Tibial artery (tissue), 4 donors: Measurements from ENCODE around the gene BMP6.

Experiments
- DNase-seq, 2 donors: peaks; one replicate each; pipeline ENCODE4 v3.0.0-alpha.2; 2019
- H3K27ac ChIP-seq, 2 donors: fragments of 200-600 bp; sonication (generic) in 1 of 2; 1 replicate in 1 of 2; 2 replicates in 1 of 2; pipeline ENCODE4 v1.5.1; 2018 to 2019; ENCODE audit warnings: mild to moderate bottlenecking in 1 of 2
- H3K27me3 ChIP-seq, 2 donors: fragments of 200-600 bp; sonication (generic) in 1 of 2; one replicate each; pipeline versions ENCODE4 v1.5.1 to v1.6.0; 2016 to 2019
- H3K36me3 ChIP-seq, 3 donors: fragments of 200-600 bp; sonication (generic) in 2 of 3; one replicate each; pipeline ENCODE4 v1.5.1; 2016 to 2019; ENCODE audit warnings: mild to moderate bottlenecking in 2 of 3
- H3K4me1 ChIP-seq, 4 donors: fragments of 200-600 bp; sonication (generic) in 2 of 4; 1 replicate in 3 of 4; 2 replicates in 1 of 4; pipeline ENCODE4 v1.5.1; 2016 to 2019
- H3K4me3 ChIP-seq, 2 donors: fragments of 200-600 bp; sonication (generic) in 1 of 2; 1 replicate in 1 of 2; 2 replicates in 1 of 2; pipeline ENCODE4 v1.5.1; 2018 to 2019; ENCODE audit warnings: mild to moderate bottlenecking in 2 of 2
- H3K9me3 ChIP-seq, 3 donors: fragments of 200-600 bp; sonication (generic) in 1 of 3; one replicate each; pipeline ENCODE4 v1.5.1; 2016 to 2019
- intact Hi-C: fragments of 100-400 bp; cut with DNase I; formaldehyde crosslinking; loops from one replicate; pipeline ENCODE4 v1.15.0; 2023; ENCODE audit warnings: low total_unique reads
- TF ChIP-seq, protein P1 (sequence below), 2 experiments: fragments of 200-600 bp in 1 of 2; fragments of 450-650 bp in 1 of 2; IDR thresholded peaks; one replicate each; pipeline ENCODE4 v1.5.1; 2017 to 2019; ENCODE audit warnings: antibody characterized with exemption in 2 of 2, mild to moderate bottlenecking in 1 of 2, moderate library complexity in 1 of 2

The BMP6 gene

DNA sequence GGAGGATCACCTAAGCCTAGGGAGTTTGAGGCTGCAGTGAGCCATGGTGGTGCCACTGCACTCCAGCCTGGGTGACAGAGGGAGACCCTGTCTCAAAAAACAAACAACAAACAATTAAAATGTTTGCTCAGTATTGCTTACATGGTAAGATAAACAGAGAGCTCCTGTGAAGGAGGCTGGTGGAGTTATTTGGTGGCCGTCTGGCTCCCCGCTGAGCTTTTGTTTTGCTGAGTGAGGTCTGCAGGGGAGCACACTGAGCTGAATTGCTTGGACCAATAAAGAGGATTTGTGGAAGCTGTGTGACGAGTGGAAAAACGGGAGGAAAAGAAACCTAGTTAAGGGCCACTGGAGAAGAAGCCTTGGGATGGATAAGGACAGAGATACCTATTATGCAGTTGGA is 41.1 kb upstream of the BMP6 start:
- H3K4me3 ChIP-seq = no peak overlapping the region
- DNase-seq = no peak
- TF ChIP-seq, protein P1, sequence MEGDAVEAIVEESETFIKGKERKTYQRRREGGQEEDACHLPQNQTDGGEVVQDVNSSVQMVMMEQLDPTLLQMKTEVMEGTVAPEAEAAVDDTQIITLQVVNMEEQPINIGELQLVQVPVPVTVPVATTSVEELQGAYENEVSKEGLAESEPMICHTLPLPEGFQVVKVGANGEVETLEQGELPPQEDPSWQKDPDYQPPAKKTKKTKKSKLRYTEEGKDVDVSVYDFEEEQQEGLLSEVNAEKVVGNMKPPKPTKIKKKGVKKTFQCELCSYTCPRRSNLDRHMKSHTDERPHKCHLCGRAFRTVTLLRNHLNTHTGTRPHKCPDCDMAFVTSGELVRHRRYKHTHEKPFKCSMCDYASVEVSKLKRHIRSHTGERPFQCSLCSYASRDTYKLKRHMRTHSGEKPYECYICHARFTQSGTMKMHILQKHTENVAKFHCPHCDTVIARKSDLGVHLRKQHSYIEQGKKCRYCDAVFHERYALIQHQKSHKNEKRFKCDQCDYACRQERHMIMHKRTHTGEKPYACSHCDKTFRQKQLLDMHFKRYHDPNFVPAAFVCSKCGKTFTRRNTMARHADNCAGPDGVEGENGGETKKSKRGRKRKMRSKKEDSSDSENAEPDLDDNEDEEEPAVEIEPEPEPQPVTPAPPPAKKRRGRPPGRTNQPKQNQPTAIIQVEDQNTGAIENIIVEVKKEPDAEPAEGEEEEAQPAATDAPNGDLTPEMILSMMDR (IDR thresholded peaks at IDR 0.05) = no peak
- no peaks in the 10 kb centered on the region for H3K9me3 ChIP-seq
- intact Hi-C loops = no loop called here
- no peaks in the 10 kb centered on the region for H3K36me3 ChIP-seq
- H3K27ac ChIP-seq = no peak overlapping the region
- no peaks in the 10 kb centered on the region for H3K4me1 ChIP-seq
- peaks cover 0 to 4% of the 10 kb centered on the region in 2 donors for H3K27me3 ChIP-seq

DNA sequence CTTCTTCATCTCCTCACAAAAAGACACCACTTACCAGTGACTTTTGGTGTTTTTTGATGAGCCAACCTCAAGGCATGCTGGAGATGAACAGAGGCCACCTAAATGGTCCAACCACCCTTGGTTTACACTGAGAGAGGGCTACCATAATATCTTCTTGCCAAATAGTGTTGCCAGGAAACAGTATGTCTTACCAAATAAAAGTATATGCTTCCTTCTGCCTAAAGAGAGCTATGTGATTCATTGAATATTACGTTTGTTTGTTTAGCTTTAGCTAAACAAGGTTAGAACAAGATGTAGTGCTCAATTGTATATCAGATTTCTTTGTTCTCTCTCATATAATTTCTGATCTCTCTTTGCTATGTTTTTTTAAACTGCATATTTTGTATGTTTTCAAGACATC is 40.6 kb upstream of the BMP6 start:
- H3K36me3 ChIP-seq = no peaks in the 10 kb centered on the region

DNA sequence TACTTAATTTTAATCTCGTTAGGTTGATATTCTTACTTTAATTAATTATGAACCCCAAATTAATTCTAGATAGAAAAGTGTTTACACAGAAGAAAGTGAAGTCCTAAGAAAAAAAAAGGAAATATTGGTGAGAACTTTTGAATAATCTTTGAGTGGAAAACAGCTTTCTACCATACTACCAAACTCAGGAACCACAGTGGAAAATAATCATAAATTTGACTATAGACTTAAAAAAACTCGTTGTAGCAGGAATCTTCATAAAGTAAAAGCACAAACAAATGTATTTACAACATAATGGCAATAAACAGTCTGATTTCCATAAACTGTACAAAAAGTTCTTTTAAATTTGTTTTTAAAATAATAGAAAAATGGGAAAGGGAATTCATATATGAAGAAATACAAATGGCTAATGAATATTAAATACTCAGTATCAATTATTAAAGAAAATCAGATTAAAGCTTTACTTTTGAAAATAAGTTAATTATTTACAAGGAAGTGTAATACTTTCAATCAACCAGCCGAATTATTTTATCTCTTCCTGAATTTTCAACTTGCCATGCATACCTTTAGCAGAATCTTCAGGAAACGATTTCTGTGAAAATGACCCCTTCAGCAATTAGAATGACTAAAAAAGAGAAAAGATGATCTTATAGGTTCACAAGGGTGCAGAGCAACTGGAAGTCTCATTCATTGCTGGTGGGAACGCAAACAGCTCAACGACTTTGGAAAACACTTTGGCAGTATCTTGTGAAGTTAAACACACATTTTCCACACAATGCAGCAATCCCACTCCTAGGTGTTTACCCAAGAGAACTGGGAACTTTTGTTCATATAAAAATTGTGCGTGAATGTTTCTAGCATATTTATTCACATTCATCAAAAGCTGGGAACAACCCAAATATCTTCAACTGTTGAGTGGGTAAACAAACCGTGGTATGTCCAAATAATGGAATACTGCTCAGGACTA is 38.5 kb upstream of the BMP6 start:
- DNase-seq = no peak
- TF ChIP-seq, protein P1 (IDR thresholded peaks at IDR 0.05) = no peak
- Histone ChIP-seq H3K36me3 (no peaks in the 10 kb centered on the region), H3K9me3 (no peaks in the 10 kb centered on the region), H3K27ac (no peak overlapping the region), H3K4me3 (no peak overlapping the region), H3K27me3 (peaks cover 0 to 6% of the 10 kb centered on the region in 2 donors), H3K4me1 (no peaks in the 10 kb centered on the region)
- intact Hi-C loops = no loop called here

More for the DNA sequence above, 40.6 kb upstream of the BMP6 start:
- Histone ChIP-seq H3K4me1 (no peaks in the 10 kb centered on the region), H3K27me3 (peaks cover 0 to 3% of the 10 kb centered on the region in 2 donors), H3K9me3 (no peaks in the 10 kb centered on the region), H3K27ac (no peak overlapping the region), H3K4me3 (no peak overlapping the region)
- DNase-seq = no peak
- intact Hi-C loops = no loop called here
- TF ChIP-seq, protein P1 (IDR thresholded peaks at IDR 0.05) = no peak

DNA sequence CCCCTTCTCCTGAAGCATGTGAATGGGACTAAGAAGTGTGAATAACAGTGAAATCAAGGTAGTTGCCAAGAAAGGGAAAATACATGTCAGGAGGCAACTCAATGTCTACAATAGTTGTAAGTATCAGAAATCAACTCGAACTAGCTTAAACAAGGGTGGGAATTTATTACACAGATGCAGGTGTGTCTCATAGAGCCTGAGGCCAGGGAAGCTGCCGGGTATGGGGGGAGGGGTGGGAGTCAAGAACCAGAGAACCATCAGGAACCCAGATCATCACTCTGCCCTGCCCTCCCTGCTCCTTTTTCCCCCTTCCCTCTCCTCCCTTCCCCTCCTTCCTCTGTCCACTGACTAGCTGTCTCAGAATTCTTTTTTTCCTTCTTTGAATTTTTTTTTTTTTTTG is 34.9 kb upstream of the BMP6 start:
- no peak overlapping the region for H3K27ac ChIP-seq
- no peaks in the 10 kb centered on the region for H3K9me3 ChIP-seq
- intact Hi-C loops = loop anchor here (5.0 kb wide), 1 partner anchor 156 kb away; no protein-coding TSS in a partner anchor
- no peak overlapping the region for H3K4me3 ChIP-seq
- TF ChIP-seq, protein P1 (IDR thresholded peaks at IDR 0.05) = no peak
- no peaks in the 10 kb centered on the region for H3K4me1 ChIP-seq
- H3K27me3 ChIP-seq = peaks cover 0 to 6% of the 10 kb centered on the region in 2 donors
- no peaks in the 10 kb centered on the region for H3K36me3 ChIP-seq
- no peak for DNase-seq

GRCh38 chr6:7691675-7692452 is 34.0 kb upstream of the BMP6 start:
- Histone ChIP-seq H3K27ac (no peak overlapping the region), H3K4me1 (no peaks in the 10 kb centered on the region), H3K9me3 (no peaks in the 10 kb centered on the region), H3K4me3 (no peak overlapping the region), H3K36me3 (no peaks in the 10 kb centered on the region), H3K27me3 (peaks cover 0 to 6% of the 10 kb centered on the region in 2 donors)
- DNase-seq = no peak
- TF ChIP-seq, protein P1 (IDR thresholded peaks at IDR 0.05) = no peak
- intact Hi-C loops = loop anchor here (5.0 kb wide), 1 partner anchor 155 kb away; no protein-coding TSS in a partner anchor
